HG02642 (cell line): ENCODE data around the gene XYLT1.

Experiments
- ATAC-seq: cut with Tn5 transposase; IDR thresholded peaks from one replicate; pipeline ENCODE4 v1.9.1; 2021; ENCODE audit warnings: mild to moderate bottlenecking; ENCODE audit not compliant: unreplicated experiment, poor library complexity

Gene XYLT1

DNA sequence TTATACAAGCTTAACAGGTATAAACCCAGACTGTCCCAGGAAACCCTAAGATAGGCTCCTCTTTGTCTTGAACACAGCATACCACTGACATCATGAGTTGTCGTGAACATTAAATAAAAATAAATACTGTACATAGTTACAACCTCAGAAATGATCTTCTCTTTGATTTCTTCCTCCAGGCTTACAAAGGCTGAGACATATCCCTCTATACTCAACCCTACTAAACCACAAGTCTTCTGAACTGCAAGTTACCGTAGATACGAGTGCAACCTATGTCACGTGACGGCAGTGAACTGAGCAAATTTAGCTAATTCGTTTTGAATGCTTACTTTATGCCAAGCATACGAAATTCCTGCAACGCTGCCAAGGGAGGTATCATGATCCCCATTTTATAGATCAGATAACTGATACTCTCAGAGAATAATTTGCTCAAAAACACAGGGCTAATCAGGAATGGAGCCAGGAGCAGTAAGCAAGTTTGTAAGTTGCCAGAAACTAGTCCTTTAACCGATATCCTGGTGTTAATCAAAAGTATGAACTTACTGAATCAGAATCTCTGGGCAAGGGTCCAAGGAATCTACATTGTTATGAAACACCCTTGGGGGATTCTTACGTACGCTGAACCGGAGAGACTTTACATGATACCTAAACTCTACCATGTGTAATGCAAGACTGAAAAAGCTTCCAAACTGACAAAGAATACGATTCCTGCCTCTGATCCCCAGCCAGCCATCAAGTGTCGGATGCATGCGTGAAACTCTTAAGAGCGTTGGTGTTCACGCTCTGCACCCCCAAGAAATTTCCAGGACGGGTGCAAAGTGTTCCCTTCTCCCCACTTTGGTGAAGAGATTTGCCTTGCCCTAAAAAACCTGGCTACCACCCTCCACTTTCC, 106.2 kb downstream of the XYLT1 start:
- no peak for ATAC-seq

GRCh38 chr16:17362946-17363345, 107.8 kb downstream of the XYLT1 start:
- ATAC-seq, result no peak

DNA sequence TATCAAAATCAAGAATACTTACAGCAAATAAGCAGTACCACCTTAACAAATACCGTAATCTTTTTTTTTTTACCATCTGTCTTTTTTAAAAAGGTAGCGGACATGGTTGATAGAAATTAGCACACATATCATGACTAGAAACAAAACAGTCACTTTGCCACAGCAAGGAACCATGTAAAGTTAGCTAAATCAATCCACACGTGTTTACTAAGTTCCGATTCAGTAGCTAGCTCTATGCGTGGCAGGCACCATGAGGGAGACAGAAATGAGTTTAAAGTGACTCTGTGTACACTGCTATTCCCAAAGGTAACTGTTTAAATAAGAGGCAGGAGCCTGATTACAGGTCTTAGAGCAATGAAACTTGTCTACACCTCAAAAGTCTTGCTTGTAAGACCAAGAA, 108.6 kb downstream of the XYLT1 start:
- no peak for ATAC-seq

- no peak for ATAC-seq
Observed at GRCh38 chr16:17360693-17361122, 110.1 kb downstream of the XYLT1 start.

DNA sequence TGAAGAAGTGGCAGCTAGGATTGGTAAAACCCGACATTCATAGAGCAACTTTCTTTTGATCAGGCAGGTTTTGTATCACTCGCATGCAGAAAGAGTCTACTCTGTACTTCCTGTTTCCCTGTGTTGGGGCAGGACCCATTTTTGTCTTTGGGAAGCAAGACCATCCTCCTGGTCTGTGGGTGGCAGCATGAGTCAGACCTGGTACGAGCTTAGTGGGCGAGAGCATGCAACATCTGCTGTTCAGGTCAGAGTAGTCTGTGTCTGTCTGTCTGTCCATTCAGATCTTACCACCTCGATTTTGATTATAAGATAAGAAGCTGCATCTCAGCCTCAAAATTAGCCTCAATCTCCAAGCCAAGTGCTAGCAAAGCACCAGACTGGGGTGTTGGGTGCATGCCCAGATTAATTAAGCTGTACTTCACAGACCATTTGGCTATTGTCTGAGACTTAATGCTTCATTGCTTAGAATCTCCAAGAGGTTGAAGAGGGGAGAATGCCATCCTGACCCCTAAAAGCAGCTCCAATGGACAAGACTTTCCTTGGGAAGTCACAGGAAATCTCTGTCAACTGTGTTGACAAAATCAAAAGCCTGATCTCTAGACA, 110.9 kb downstream of the XYLT1 start:
- no peak for ATAC-seq

DNA sequence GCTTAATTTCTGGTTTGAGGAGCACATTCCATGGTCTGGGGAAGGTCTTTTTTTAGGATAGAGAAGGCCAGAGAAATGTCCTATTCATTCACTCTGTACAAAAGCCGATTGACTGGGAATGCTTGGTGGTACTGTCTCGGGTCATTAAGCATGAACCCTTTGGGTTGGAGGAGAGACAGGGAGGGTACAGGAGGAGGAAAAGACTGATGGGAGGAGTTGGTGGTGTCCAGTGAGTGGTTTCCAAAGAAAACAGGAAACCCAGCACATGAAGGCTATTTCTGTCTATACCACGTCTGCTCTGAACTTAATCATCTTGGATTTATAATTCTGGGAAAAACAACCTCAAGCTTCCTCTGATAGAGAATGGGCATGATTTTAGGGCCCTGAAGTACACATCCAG, 111.9 kb downstream of the XYLT1 start:
- ATAC-seq, result no peak

DNA sequence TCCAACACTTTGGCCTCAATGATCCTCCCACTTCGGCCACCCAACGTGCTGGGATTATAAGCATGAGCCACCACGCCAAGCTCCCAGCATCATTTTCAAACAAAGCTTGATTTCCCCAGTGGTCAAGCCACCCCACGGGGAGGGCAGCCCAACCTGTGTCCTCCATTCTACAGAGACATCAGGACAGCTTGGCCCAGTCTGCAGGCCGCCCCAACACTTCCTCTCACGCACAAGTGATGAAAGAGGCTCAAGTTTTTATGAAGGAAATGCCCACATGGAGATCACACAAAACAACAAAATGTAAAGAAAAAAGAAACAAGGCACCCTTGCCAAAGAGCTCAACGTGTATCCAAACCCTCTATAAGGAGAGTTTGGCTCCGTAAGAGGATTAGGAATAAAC, 112.4 kb downstream of the XYLT1 start:
- no peak for ATAC-seq

DNA sequence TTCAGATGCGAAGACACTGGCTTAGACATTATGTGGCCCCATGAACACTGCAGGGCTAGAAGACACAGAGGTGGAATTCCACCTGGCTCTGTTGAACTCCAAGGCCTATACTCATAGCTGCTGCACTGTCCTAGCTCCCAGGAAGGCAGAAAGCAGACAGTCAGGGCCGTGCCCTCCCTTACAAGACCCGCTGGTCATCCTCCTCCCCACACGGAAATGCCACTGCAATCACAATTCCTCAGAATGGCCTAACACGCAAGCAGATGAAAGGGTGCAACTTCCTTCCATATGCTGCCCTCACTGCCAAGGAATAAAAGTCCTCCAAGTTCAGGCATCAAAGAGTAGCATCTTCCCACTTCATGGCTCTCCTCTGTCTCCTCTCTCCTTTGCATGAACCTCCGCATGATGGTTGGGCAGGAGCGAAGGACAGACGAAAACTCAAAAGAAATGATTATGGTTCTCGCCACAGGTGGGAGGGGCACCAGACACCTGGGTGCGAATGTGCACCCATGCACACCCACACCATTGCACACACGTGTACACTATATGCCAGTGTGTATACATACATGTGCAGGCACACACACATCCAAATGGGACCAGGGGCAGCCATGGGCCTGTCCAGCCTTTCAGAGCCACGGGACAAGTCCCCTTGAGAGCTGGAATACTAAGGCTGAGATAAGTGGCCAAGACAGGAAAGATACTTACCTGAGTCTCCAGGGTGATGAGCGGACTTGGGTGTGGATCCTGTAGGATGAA, 113.3 kb downstream of the XYLT1 start:
- no peak for ATAC-seq

- no peak for ATAC-seq
Observed at GRCh38 chr16:17356243-17356933, 114.4 kb downstream of the XYLT1 start.

- ATAC-seq, result no peak
Observed at GRCh38 chr16:17354685-17355084, 116.1 kb downstream of the XYLT1 start.

DNA sequence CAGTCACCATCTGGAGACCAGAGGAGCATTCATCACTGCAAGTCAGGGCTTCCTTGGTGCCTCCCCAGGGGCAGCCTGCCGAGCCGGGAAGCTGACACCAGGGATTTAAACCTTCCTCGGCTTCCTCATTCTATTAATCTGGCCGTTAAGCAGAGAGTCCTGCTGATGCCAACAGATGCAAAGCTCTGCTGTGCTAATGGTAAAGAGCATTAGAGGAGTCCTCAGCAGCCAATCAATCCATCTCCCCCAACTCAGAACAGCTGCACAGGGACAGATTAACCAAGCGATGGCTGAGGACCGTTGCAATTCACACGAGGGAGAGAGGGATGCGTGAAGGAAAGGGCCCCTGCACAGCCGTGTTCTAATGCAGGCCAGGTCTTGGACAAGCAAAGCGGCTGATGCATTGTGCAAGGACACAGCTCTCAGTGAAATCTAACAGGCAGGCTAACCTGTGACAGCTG, 116.6 kb downstream of the XYLT1 start:
- no peak for ATAC-seq

- no peak for ATAC-seq
Observed at GRCh38 chr16:17353561-17353960, 117.2 kb downstream of the XYLT1 start.

DNA sequence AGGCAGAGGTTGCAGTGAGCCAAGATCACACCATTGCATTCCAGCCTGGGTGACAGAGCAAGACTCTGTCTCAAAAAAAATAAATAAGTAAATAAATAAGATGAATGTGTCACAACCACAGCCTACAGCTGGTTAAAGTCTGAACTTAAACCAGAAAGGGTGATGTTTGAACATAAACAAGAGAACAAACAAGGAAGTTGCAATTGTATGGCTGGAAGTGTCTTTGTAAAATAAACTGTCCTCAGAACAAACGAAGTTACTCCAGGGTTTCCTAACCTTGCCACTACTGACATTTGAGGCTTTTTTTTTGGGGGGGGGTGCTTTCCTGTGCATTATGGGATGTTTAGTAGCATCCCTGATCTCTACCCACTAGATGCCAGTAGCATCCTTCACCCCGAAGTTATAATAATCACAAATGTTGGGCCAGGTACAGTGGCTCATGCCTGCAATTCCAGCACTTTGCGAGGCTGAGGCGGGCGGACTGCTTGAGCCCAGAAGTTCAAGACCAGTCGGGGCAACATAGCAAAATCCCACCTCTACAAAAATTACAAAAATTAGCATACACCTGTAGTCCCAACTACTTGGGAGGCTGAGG, 119.2 kb downstream of the XYLT1 start:
- no peak for ATAC-seq

GRCh38 chr16:17350207-17350606, 120.6 kb downstream of the XYLT1 start:
- no peak for ATAC-seq

- ATAC-seq, result no peak
Observed at GRCh38 chr16:17348826-17349225, 121.9 kb downstream of the XYLT1 start.

DNA sequence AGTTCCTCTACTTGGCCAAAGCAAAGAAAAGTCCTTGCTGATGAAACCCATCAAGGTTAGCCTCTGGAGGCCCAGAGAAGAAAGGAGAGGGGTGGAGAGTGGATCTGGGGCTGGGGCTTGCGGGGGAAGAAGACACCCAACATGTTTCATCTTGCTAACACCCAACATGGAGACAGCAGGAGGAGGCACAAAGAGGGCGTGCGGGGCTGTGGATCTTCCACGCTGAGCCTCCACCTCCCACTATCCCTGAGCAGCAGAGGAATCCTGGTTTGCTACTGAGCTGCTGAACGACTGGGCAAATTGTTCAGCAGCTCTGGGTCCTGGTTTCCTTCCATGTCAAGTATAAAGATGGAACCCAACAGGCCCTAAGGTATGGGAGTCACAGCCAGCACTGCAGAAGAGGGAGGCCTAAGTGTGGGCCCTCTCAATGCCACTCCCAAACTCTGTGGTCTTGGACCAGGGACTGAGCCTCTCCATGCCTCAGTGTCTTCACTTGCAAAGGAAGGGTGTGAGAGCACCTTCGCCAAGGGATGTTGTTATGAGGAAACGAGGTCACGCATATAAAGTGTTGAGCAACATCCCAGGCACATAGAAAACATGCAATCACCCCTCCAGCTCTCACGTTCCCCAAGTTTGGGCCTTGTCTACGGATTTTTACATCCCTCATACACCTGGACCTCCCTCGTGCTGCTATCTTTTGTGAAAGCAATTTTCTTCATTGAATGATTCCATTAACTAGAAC, 122.5 kb downstream of the XYLT1 start:
- no peak for ATAC-seq

- no peak for ATAC-seq
Observed at GRCh38 chr16:17347624-17348023, 123.1 kb downstream of the XYLT1 start.

GRCh38 chr16:17346621-17347569, 123.9 kb downstream of the XYLT1 start:
- no peak for ATAC-seq
